ENCODE data around the gene GRIP2. TPM values are rescaled to one million over a fixed set of nuclear protein-coding genes. Genes with fewer than 3 reads are reported as not detected.
"Not testable (repeated sequence)": the region's sequence is repeated elsewhere in the genome, so short reads cannot be mapped to it uniquely, and the experiment has no call there.

Gene GRIP2
- total and polyA plus RNA-seq, 2 experiments from 2014 or later: 0.73 to 2.4 TPM

- TF ChIP-seq EZH2phosphoT487 (IDR thresholded peaks at IDR 0.05; ENCODE audit: low read depth, severe bottlenecking, unreplicated experiment) (no peak), EZH2 (IDR thresholded peaks at IDR 0.05; ENCODE audit: borderline replicate concordance) (no peak), CTCF (IDR thresholded peaks at IDR 0.05; ENCODE audit: poor library complexity) (no peak)
- no peaks in the 10 kb centered on the region for H3K27me3 ChIP-seq
- DNase-seq (ENCODE audit: low spot score): no peak
- H3K9me2 ChIP-seq (replicated peaks; ENCODE audit: insufficient read depth): no peaks in the 10 kb centered on the region
- no peak overlapping the region for H3K4me3 ChIP-seq
- no peak overlapping the region for H2AFZ ChIP-seq
- no peak overlapping the region for H3K27ac ChIP-seq
- no peaks in the 10 kb centered on the region for H4K20me1 ChIP-seq (ENCODE audit: insufficient read depth, poor library complexity, severe bottlenecking)
- no peaks in the 10 kb centered on the region for H3K36me3 ChIP-seq (replicated peaks; ENCODE audit: insufficient read depth, low read depth)
- no peaks in the 10 kb centered on the region for H3K4me1 ChIP-seq (ENCODE audit: insufficient read depth)
- H3K4me2 ChIP-seq: no peak overlapping the region
- no peaks in the 10 kb centered on the region for H3K9me3 ChIP-seq (ENCODE audit: low read depth)
- no peaks in the 10 kb centered on the region for H3K79me2 ChIP-seq
- WGBS (ENCODE audit: low lambda C conversion rate, missing lambda C conversion rate): 87% methylated on average over 22 of the region's 22 CpGs
These were observed 22.3 kb downstream of the GRIP2 start for GRCh38 chr3:14517601-14518431.

DNA sequence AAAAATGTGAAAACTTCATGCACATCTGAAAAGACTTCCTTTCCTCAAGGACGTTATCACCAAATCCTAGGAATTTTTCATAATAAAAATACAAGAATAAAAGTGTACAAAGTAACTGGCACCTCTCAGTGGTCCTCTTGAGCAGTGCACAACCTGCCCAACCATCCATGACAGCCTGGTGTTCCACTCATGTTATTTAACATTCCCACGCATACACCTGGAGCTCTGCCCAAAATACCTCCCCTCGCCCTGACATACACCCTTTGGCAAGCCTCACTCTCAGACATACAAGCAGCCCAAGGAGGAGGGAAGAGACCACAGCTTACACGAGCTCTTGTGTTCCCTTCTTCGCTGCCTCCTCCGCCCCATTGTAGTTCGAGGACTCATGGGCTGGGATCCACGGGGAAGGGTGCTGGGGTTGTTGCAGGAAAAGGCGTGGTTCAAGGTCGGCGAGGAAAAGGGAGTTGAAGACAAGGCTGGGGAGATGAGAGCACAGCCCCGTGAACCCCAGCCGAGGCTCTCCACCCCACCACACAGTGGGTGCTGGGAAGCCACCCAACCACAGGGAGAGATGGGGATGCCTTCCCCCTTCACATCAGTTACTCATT is 23.3 kb downstream of the GRIP2 start:
- 93% methylated on average over 13 of the region's 13 CpGs for WGBS (ENCODE audit: low lambda C conversion rate, missing lambda C conversion rate)
- TF ChIP-seq EZH2 (IDR thresholded peaks at IDR 0.05; ENCODE audit: borderline replicate concordance): no peak
- no peak for TF ChIP-seq CTCF (IDR thresholded peaks at IDR 0.05; ENCODE audit: poor library complexity)
- no peak for TF ChIP-seq EZH2phosphoT487 (IDR thresholded peaks at IDR 0.05; ENCODE audit: low read depth, severe bottlenecking, unreplicated experiment)
- DNase-seq (ENCODE audit: low spot score): no peak
- Histone ChIP-seq H4K20me1 (ENCODE audit: insufficient read depth, poor library complexity, severe bottlenecking) (no peaks in the 10 kb centered on the region), H3K9me3 (ENCODE audit: low read depth) (no peaks in the 10 kb centered on the region), H3K4me2 (no peak overlapping the region), H3K9me2 (replicated peaks; ENCODE audit: insufficient read depth) (no peaks in the 10 kb centered on the region), H2AFZ (no peak overlapping the region), H3K79me2 (no peaks in the 10 kb centered on the region), H3K27ac (no peak overlapping the region), H3K4me1 (ENCODE audit: insufficient read depth) (no peaks in the 10 kb centered on the region), H3K36me3 (replicated peaks; ENCODE audit: insufficient read depth, low read depth) (no peaks in the 10 kb centered on the region), H3K4me3 (no peak overlapping the region), H3K27me3 (no peaks in the 10 kb centered on the region)

- not testable (repeated sequence) for DNase-seq (ENCODE audit: low spot score)
These were observed 24.6 kb downstream of the GRIP2 start for GRCh38 chr3:14515526-14515925.

DNA sequence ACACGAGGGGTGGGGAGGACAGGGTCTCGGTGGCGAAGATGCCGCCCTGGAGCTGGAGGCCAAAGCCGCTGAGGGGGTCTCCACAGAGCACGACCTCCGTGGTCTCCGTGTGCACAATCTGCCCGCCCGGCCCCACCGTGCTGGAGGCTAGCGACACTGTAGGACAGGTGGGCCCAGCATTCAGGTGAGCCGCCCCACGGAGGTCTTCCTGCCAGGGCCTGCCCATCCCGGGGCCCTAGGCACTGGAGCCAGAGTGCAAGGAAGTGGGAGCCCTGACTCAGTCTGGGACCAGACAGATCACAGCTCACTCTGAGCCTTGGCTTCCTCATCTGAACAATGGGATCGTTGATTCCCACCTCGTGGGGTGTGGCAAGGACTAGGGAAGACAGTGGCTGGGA is 25.8 kb downstream of the GRIP2 start:
- no peak overlapping the region for H3K27ac ChIP-seq
- no peaks in the 10 kb centered on the region for H3K79me2 ChIP-seq
- H3K36me3 ChIP-seq (replicated peaks; ENCODE audit: insufficient read depth, low read depth): no peaks in the 10 kb centered on the region
- H3K27me3 ChIP-seq: no peaks in the 10 kb centered on the region
- no peaks in the 10 kb centered on the region for H3K9me3 ChIP-seq (ENCODE audit: low read depth)
- no peak for DNase-seq (ENCODE audit: low spot score)
- WGBS (ENCODE audit: low lambda C conversion rate, missing lambda C conversion rate): 90% methylated on average over 14 of the region's 17 CpGs
- H4K20me1 ChIP-seq (ENCODE audit: insufficient read depth, poor library complexity, severe bottlenecking): no peaks in the 10 kb centered on the region
- no peak for TF ChIP-seq EZH2phosphoT487 (IDR thresholded peaks at IDR 0.05; ENCODE audit: low read depth, severe bottlenecking, unreplicated experiment)
- TF ChIP-seq CTCF (IDR thresholded peaks at IDR 0.05; ENCODE audit: poor library complexity): no peak
- TF ChIP-seq EZH2 (IDR thresholded peaks at IDR 0.05; ENCODE audit: borderline replicate concordance): no peak
- H3K4me2 ChIP-seq: no peak overlapping the region
- H2AFZ ChIP-seq: no peak overlapping the region
- no peaks in the 10 kb centered on the region for H3K4me1 ChIP-seq (ENCODE audit: insufficient read depth)
- H3K9me2 ChIP-seq (replicated peaks; ENCODE audit: insufficient read depth): no peaks in the 10 kb centered on the region
- H3K4me3 ChIP-seq: no peak overlapping the region

More at GRCh38 chr3:14515526-14515925, 24.6 kb downstream of the GRIP2 start:
- not testable (repeated sequence) for H3K9me3 ChIP-seq (ENCODE audit: low read depth); H3K4me1 ChIP-seq (ENCODE audit: insufficient read depth); H3K79me2 ChIP-seq; H3K36me3 ChIP-seq (replicated peaks; ENCODE audit: insufficient read depth, low read depth); H4K20me1 ChIP-seq (ENCODE audit: insufficient read depth, poor library complexity, severe bottlenecking); H3K9me2 ChIP-seq (replicated peaks; ENCODE audit: insufficient read depth); H3K27ac ChIP-seq; H2AFZ ChIP-seq; H3K27me3 ChIP-seq; H3K4me2 ChIP-seq; H3K4me3 ChIP-seq
- WGBS (ENCODE audit: low lambda C conversion rate, missing lambda C conversion rate): 98% methylated on average over 11 of the region's 11 CpGs

All from hepatocyte (in vitro differentiated cells).